Osteoblast (primary cell): Measurements from ENCODE around the gene ADGRV1. TPM values are rescaled to one million over a fixed set of nuclear protein-coding genes. Genes with fewer than 3 reads are reported as not detected.
"Not testable (repeated sequence)": the region's sequence is repeated elsewhere in the genome, so short reads cannot be mapped to it uniquely, and the experiment has no call there.

ENCODE experiments used
- DNase-seq: peaks from one replicate; pipeline ENCODE4 v3.0.0; 2011; ENCODE audit warnings: low spot score, mixed read lengths; ENCODE audit not compliant: insufficient read length; ENCODE audit errors: missing footprints
- H2AFZ ChIP-seq: 2 replicates; pipeline ENCODE4 v1.6.0; 2011; ENCODE audit warnings: mild to moderate bottlenecking, low read length
- H3K27ac ChIP-seq: 2 replicates; pipeline ENCODE4 v1.5.1; 2011; ENCODE audit warnings: mild to moderate bottlenecking, low read depth, low read length, moderate library complexity
- H3K27me3 ChIP-seq: 2 replicates; pipeline ENCODE4 v1.6.0; 2012; ENCODE audit warnings: mild to moderate bottlenecking, control low read depth, inconsistent platforms, low read length, moderate library complexity; ENCODE audit not compliant: insufficient read depth
- H3K36me3 ChIP-seq: 2 replicates; pipeline ENCODE4 v1.5.1; 2011; ENCODE audit warnings: mild to moderate bottlenecking, low read length, control low read depth, moderate library complexity; ENCODE audit not compliant: insufficient read depth
- H3K4me1 ChIP-seq: 2 replicates; pipeline ENCODE4 v1.5.1; 2011; ENCODE audit warnings: mild to moderate bottlenecking, low read length, control low read depth, moderate library complexity; ENCODE audit not compliant: insufficient read depth
- H3K4me2 ChIP-seq: 2 replicates; pipeline ENCODE4 v1.6.0; 2011; ENCODE audit warnings: mild to moderate bottlenecking, low read length; ENCODE audit not compliant: insufficient read depth
- H3K4me3 ChIP-seq: fragments of 200-600 bp; sonication (generic); 3 replicates; pipeline ENCODE4 v1.5.1; 2012; ENCODE audit warnings: mild to moderate bottlenecking, low read length, inconsistent platforms; ENCODE audit not compliant: insufficient read depth
- H3K79me2 ChIP-seq: 2 replicates; pipeline ENCODE4 v1.6.0; 2012; ENCODE audit warnings: mild to moderate bottlenecking, low read length, control low read depth, inconsistent platforms; ENCODE audit not compliant: insufficient read depth
- H3K9me3 ChIP-seq: 2 replicates; pipeline ENCODE4 v1.5.1; 2011; ENCODE audit warnings: low read depth, low read length, control low read depth
- H4K20me1 ChIP-seq: 2 replicates; pipeline ENCODE4 v1.6.0; 2012; ENCODE audit warnings: mild to moderate bottlenecking, low read length, control low read depth; ENCODE audit not compliant: insufficient read depth
- total RNA-seq: library from RNA; depleted of rRNA; stranded (reverse); fragments of >200 nt; gene quantifications from 2 replicates; pipeline ENCODE4 v1.2.3, GENCODE V29; 2012
- TF ChIP-seq, protein P1 (sequence below): IDR thresholded peaks from 2 replicates; pipeline ENCODE4 v1.5.1; 2011; ENCODE audit warnings: mild to moderate bottlenecking, low read depth, low read length, moderate library complexity; ENCODE audit errors: extremely low read depth

The ADGRV1 gene
- total RNA-seq, 1 donor, result under 0.01 TPM

DNA sequence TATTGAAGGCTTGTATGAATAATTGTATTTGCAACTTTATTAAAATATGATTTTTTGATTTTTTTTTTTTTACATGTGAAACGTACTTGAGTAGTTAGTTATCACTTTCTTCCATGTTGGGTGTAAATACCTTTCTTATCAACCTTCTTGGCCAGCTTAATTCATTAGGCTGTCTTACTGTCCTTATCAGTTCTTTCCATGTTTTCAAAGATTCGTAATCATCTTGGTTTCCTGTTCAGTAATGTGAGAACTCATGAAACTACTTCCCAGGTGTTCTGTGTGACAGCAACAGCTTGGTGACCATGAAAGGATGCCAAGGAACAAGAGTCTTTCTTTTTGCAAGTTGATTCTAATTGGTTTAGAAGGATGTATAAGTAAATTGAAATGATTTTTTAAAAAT lies 100.0 kb downstream of the ADGRV1 start:
- no peak overlapping the region for H2AFZ ChIP-seq
- H3K36me3 ChIP-seq, result no peaks in the 10 kb centered on the region
- H3K4me3 ChIP-seq, result no peak overlapping the region
- no peaks in the 10 kb centered on the region for H3K4me1 ChIP-seq
- TF ChIP-seq, protein P1, sequence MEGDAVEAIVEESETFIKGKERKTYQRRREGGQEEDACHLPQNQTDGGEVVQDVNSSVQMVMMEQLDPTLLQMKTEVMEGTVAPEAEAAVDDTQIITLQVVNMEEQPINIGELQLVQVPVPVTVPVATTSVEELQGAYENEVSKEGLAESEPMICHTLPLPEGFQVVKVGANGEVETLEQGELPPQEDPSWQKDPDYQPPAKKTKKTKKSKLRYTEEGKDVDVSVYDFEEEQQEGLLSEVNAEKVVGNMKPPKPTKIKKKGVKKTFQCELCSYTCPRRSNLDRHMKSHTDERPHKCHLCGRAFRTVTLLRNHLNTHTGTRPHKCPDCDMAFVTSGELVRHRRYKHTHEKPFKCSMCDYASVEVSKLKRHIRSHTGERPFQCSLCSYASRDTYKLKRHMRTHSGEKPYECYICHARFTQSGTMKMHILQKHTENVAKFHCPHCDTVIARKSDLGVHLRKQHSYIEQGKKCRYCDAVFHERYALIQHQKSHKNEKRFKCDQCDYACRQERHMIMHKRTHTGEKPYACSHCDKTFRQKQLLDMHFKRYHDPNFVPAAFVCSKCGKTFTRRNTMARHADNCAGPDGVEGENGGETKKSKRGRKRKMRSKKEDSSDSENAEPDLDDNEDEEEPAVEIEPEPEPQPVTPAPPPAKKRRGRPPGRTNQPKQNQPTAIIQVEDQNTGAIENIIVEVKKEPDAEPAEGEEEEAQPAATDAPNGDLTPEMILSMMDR, result no peak
- no peaks in the 10 kb centered on the region for H3K27me3 ChIP-seq
- no peaks in the 10 kb centered on the region for H3K9me3 ChIP-seq
- no peak for DNase-seq
- H3K79me2 ChIP-seq, result no peaks in the 10 kb centered on the region
- H4K20me1 ChIP-seq, result no peaks in the 10 kb centered on the region
- no peak overlapping the region for H3K27ac ChIP-seq
- no peak overlapping the region for H3K4me2 ChIP-seq

DNA sequence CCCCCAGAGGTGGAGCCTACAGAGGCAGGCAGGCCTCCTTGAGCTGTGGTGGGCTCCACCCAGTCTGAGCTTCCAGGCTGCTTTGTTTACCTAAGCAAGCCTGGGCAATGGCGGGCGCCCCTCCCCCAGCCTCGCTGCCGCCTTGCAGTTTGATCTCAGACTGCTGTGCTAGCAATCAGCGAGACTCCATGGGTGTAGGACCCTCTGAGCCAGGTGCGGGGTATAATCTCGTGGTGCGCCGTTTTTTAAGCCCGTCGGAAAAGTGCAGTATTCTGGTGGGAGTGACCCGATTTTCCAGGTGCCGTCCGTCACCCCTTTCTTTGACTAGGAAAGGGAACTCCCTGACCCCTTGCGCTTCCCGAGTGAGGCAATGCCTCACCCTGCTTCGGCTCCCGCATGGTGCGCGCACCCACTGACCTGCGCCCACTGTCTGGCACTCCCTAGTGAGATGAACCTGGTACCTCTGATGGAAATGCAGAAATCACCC lies 109.5 kb downstream of the ADGRV1 start:
- H3K4me3 ChIP-seq, H3K27ac ChIP-seq, DNase-seq, H3K4me2 ChIP-seq, H3K9me3 ChIP-seq, H4K20me1 ChIP-seq, H3K4me1 ChIP-seq, H2AFZ ChIP-seq, H3K36me3 ChIP-seq, H3K27me3 ChIP-seq, H3K79me2 ChIP-seq: not testable (repeated sequence)

DNA sequence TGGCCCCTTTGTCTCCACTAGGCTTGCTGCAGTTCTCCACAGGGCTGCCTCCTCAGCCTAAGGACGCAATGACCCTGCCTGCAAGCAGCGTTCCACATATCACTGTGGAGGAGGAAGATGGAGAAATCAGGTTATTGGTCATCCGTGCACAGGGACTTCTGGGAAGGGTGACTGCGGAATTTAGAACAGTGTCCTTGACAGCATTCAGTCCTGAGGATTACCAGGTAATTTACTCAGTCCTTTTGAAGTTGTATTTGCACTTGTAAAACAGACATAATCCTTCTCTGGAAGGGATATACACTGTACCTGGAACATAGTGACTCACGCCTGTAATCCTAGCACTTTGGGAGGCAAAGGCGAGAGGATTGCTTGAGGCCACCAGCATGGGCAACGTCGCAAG lies 116.6 kb downstream of the ADGRV1 start:
- Histone ChIP-seq H3K27ac (no peak overlapping the region), H3K36me3 (no peaks in the 10 kb centered on the region), H2AFZ (no peak overlapping the region), H3K9me3 (no peaks in the 10 kb centered on the region), H3K27me3 (no peaks in the 10 kb centered on the region), H3K4me1 (no peaks in the 10 kb centered on the region), H3K79me2 (no peaks in the 10 kb centered on the region), H3K4me2 (no peak overlapping the region), H4K20me1 (no peaks in the 10 kb centered on the region), H3K4me3 (no peak overlapping the region)
- TF ChIP-seq, protein P1, result no peak
- DNase-seq, result no peak

DNA sequence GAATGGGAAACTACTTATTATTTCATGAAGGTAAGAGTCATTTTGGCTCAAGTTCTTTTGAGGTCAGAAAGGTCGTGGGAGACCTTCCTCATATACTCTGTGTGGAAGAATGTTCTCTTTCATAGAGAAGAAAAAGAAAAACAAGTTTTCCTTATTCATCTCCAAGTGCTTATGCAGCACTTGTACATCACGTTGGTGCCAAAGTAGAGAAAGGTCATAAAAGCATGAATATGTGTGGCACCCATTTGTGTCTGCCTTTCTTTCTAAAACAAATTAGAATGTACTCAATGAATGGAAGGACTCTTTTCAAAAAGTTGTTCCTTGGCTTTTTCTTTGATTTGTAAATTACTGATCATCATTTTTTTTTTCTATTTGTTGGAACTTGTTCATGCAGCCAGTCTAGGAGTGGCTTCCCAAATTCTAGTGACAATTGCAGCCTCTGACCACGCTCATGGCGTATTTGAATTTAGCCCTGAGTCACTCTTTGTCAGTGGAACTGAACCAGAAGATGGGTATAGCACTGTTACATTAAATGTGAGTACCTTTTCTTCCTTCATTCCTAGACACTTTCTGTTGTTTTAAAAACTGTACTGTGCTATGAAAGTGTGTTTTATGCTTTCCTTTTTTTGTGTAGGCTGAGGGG lies 122.4 kb downstream of the ADGRV1 start:
- Histone ChIP-seq H3K27ac (no peak overlapping the region), H3K4me2 (no peak overlapping the region), H3K4me3 (no peak overlapping the region), H3K4me1 (no peaks in the 10 kb centered on the region), H3K27me3 (no peaks in the 10 kb centered on the region), H4K20me1 (no peaks in the 10 kb centered on the region), H3K36me3 (no peaks in the 10 kb centered on the region), H2AFZ (no peak overlapping the region), H3K9me3 (no peaks in the 10 kb centered on the region), H3K79me2 (no peaks in the 10 kb centered on the region)
- DNase-seq, result no peak
- TF ChIP-seq, protein P1, result no peak
